WI38 (cell line): ENCODE measurements around the gene STEEP1.

ENCODE experiments used
- H3K4me3 ChIP-seq: 2 replicates; pipeline ENCODE4 v1.5.1; 2011; ENCODE audit warnings: low read depth, mild to moderate bottlenecking, control low read depth, low read length
- TF ChIP-seq, protein P1 (sequence below): IDR thresholded peaks from 2 replicates; pipeline ENCODE4 v1.5.1; 2012; ENCODE audit warnings: low read depth, mild to moderate bottlenecking, control low read depth, low read length

Gene STEEP1

DNA sequence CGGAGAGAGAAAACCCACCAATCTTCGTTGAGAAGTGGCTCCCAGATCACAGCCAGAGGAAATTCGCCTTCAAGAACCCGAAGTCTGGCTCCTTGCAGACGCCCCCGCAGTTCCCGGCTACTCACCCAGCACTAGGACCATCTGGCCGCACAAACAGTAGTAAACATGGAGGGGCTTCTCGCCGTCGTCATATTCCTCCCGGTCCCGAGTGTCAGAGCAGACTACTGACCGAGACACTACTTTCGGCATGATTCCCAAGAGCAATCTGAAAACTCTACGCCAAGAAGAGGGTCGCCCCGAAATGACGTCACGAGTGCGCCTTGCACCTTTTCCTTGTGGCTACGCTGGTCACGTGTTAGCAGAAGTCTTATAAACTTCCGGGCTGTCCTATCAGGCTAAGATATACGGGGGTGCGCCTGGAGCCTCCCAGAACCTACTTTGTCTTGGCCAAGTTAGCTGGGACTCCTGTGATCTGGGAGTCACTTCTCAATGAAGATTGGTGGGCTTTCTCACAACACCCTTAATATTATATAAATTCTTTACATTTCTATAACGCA is at the start of gene STEEP1:
Gene STEEP1 (minus strand): TSS at position 303 of the 557 bp plus-strand sequence. CDS start 54 bp downstream, at position 249.
- H3K4me3 ChIP-seq, result peak within 1 kb of the TSS; percentile 63
- TF ChIP-seq, protein P1, sequence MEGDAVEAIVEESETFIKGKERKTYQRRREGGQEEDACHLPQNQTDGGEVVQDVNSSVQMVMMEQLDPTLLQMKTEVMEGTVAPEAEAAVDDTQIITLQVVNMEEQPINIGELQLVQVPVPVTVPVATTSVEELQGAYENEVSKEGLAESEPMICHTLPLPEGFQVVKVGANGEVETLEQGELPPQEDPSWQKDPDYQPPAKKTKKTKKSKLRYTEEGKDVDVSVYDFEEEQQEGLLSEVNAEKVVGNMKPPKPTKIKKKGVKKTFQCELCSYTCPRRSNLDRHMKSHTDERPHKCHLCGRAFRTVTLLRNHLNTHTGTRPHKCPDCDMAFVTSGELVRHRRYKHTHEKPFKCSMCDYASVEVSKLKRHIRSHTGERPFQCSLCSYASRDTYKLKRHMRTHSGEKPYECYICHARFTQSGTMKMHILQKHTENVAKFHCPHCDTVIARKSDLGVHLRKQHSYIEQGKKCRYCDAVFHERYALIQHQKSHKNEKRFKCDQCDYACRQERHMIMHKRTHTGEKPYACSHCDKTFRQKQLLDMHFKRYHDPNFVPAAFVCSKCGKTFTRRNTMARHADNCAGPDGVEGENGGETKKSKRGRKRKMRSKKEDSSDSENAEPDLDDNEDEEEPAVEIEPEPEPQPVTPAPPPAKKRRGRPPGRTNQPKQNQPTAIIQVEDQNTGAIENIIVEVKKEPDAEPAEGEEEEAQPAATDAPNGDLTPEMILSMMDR, result no peak

DNA sequence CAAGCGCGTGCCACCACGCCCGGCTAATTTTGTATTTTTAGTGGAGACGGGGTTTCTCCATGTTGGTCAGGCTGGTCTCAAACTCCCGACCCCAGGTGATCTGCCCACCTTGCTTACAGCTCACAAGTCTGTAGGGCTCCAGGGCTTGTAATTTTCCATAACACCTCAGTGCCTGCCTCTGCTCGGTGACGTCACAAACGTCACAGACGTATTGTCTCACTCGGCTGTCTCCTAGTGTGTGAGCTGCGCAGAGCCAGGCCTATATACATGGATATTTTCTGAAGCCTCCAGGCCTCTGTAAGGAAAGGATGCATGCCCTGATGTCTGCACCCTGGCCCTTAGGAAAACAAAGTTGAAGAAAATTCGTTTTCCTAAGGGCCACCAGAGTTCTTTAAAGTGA is 49.6 kb upstream of the STEEP1 start:
- TF ChIP-seq, protein P1, result no peak
- no peak overlapping the region for H3K4me3 ChIP-seq

- TF ChIP-seq, protein P1, result no peak
- H3K4me3 ChIP-seq, result peak overlapping the region; percentile 72
Observed at GRCh38 chrX:119607018-119607389, 41.8 kb upstream of the STEEP1 start.

- TF ChIP-seq, protein P1, result no peak
- H3K4me3 ChIP-seq, result peak within 1 kb of the TSS; percentile 72
Observed at GRCh38 chrX:119606280-119607017, 41.2 kb upstream of the STEEP1 start, which contains the start of gene NKRF. NKRF (minus strand) TSS chrX:119606424.

DNA sequence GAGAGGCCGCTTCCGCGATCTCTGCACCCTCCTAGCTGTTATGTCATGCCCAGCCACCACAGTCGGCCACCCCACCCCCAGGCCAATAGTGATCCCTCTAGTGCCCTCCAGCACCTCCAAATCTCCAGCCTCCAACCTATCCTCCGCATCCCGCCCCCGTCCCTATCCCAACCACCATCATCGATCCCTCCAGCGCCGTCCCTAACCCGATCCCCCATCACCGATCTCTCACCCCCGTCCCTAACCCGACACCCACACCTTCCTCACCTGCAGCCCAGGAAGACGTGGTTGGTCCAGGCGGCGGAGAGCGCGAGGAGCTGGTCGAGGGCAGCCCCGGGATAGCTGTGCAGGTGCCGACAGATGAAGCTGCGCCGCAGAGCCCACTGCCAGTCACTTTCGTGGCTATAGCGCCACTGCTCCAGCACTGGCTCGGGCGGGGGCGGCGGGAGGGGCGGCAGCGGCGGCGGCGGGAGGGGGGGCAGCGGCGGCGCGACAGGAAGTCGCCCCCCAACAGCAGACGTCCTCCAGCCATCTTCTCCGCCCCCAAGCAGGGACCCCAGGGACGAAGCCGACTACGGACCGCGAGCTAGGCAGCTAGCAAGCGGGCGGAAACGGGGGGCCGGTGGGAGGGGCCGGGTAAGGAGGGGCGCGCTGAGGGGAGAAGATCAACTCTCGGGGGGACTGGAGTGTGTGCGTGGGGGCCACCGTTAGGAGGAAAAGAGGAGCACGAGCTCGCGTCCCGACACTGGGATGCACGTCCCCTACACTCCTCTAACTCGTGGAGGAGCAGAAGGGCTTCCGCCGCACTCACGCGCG is 40.5 kb upstream of the STEEP1 start:
- TF ChIP-seq, protein P1, result no peak

DNA sequence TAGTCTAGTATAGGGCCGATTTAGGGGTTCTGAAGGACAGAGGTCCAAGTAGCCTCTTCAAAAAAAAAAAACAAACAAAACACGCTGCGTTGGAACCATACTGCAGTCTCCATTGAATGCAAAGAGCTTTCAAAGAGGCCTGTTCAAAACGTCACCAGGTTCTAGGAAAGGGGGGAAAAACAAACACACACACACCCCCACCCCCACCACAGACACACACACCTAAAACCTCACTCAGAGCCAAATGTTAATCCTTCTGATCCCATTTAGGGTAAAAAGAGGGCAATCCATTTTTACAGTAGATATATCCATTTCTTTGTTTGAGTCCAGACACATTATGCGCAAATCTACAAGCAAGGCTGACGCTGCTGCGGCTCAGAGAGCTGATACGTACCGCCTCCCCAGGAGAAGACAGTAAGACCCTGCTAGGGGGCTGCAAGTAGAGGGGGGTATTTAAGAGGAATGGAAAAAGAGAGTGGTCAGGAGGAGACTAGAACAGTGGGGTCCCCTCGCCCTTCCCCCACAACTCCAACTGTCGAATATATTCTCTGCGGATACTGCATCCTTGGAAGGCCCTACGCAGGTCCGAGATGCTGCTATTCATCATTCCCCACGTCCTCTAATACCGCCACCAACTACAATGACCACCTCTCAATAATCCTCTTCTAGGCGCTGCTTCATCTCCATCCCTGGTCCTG is 39.7 kb upstream of the STEEP1 start:
- TF ChIP-seq, protein P1, result no peak
- H3K4me3 ChIP-seq, result peak overlapping the region; percentile 72

More for the DNA sequence above, 40.5 kb upstream of the STEEP1 start:
- H3K4me3 ChIP-seq, result peak overlapping the region; percentile 72
